NB4 (cell line): ENCODE data around the gene SEMA3G.

ENCODE experiments used
- MYC ChIP-seq: IDR thresholded peaks from 2 replicates; pipeline ENCODE4 v1.6.1; 2011; ENCODE audit warnings: low read depth, low read length
- POLR2A ChIP-seq: IDR thresholded peaks from 2 replicates; pipeline ENCODE4 v1.6.1; 2011; ENCODE audit warnings: mild to moderate bottlenecking; ENCODE audit not compliant: insufficient read length; ENCODE audit errors: extremely low read depth
- TF ChIP-seq, protein P1 (sequence below): IDR thresholded peaks from one replicate; pipeline ENCODE4 v1.5.1; 2012; ENCODE audit warnings: low read depth, low read length
- TF ChIP-seq, protein P2 (sequence below): IDR thresholded peaks from 2 replicates; pipeline ENCODE4 v1.6.1; 2011; ENCODE audit warnings: low read depth, low read length

DNA sequence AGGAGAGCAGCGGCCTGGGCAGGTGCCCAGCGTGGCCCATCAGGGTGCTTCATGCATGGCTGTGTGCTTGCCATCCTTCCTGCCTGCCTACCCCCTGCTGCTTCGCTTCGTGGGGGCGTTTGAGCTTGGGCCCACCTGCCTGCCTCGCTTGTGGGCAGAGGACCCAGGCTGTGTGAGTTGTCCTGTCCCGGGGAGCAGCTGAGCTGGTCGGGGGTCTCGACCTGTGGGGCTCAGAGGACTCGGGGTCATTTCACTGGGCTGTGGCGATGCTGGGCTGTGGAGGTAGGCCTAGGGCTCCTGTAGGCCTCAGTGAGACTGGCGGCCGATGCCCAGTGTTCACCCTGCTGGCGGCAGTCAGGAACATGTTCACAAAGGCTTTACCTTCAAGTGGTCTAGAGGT lies 38.2 kb upstream of the SEMA3G start:
- TF ChIP-seq, protein P1, sequence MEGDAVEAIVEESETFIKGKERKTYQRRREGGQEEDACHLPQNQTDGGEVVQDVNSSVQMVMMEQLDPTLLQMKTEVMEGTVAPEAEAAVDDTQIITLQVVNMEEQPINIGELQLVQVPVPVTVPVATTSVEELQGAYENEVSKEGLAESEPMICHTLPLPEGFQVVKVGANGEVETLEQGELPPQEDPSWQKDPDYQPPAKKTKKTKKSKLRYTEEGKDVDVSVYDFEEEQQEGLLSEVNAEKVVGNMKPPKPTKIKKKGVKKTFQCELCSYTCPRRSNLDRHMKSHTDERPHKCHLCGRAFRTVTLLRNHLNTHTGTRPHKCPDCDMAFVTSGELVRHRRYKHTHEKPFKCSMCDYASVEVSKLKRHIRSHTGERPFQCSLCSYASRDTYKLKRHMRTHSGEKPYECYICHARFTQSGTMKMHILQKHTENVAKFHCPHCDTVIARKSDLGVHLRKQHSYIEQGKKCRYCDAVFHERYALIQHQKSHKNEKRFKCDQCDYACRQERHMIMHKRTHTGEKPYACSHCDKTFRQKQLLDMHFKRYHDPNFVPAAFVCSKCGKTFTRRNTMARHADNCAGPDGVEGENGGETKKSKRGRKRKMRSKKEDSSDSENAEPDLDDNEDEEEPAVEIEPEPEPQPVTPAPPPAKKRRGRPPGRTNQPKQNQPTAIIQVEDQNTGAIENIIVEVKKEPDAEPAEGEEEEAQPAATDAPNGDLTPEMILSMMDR = no peak
- no peak for TF ChIP-seq POLR2A
- TF ChIP-seq, protein P2, sequence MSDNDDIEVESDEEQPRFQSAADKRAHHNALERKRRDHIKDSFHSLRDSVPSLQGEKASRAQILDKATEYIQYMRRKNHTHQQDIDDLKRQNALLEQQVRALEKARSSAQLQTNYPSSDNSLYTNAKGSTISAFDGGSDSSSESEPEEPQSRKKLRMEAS = no peak
- TF ChIP-seq MYC = no peak
